ENCODE measurements around the gene KCNJ9.

DNA sequence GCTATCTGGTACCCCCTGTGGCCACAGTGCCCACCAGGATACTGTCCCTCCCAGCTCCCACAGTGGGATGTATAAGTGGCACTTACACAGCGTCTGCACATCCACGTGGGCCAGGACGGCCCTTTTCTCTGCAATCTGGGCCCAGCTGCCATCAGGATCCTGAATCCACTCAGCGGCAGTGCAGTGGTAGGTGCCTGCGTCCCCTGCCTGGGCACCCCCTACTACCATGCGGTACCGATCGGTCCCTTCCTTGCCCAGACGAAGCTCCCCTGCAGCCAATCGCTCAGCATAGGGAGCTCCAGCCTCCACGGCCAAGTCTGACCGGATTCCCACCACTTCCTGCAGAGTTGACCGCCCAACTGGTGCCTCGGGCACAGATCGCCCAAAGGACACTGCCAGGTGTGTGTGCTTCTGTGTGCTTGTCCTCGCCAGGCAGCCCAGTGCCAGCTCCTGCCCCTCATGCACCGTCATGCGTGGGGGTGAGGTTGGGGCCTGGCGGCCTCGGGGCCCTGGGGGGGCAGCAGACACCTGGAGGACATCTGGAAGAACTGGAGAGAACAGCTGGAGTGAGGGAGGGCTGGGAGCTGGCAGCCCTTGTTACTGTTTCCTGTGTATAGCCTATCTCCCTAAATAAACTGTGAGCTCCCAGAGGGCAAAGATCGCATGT is 12.4 kb downstream of the KCNJ9 start:
- TF ChIP-seq POLR2A (IDR thresholded peaks at IDR 0.05; ENCODE audit: low read length) (no peak), GATA1 (IDR thresholded peaks at IDR 0.05; ENCODE audit: low read depth, low read length) (no peak)
